ENCODE measurements around the gene RGL1.
"Not testable (repeated sequence)": the region's sequence is repeated elsewhere in the genome, so short reads cannot be mapped to it uniquely, and the experiment has no call there.

The RGL1 gene

DNA sequence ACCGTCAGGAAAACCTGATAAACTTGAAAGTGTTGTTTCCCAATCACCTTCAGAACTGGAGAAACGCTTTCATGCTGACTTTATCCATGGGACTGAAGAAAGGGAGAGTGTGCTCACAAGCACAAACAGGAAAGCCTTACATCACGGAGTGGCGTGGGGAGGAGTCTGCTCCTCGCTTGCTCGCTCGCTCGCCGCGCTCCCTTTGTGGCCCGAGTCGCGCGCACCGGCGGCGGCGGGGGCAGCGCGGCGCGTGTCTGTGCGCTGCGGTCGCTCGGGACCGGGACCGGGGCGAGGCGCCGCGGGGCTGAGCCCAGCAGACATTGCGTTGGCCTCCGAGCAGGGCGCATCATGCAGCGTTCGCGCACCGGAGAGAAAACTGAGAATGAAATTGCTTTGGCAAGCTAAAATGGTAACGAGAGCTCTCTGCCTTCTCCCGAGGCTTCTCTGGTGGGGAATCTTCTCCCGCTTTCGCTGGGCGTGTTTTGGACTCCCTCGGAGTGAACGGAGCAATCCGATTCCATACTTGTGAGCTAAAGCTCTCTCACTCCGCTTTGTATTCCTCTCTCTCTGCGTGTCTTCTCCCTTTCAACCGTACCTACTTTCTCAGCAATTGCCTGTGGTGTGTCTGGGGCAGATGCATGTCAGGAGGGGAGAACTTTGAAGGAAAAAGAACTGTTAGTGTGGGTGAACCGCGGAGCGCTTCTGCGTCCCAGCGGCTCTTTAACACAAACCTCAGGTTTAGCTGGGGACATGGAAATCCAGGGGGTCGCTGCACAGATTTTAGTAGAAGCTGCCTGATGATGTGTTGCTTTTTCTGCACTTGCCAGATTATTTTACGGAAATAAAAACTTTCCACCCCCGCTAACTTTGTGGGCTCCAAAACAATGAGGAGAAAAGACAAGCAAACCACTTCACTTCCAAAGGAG, at the start of gene RGL1:
Gene RGL1 (plus strand): TSS at position 205 of the 926 bp plus-strand sequence. CDS start 178 bp downstream, at position 383.
- Histone ChIP-seq H3K36me3 (ENCODE audit: control insufficient read depth, insufficient read depth, low read length) (no peaks in the 10 kb centered on the region), H3K4me1 (ENCODE audit: control insufficient read depth, insufficient read depth, low read length) (peaks cover 2% of the 10 kb centered on the region; the same call in 1 of the 2 replicates), H3K4me3 (ENCODE audit: low read length) (peak within 1 kb of the TSS; percentile 51; the same call in 1 of the 2 replicates), H3K27me3 (ENCODE audit: control insufficient read depth, insufficient read depth, low read length) (no peaks in the 10 kb centered on the region; the same call in 1 of the 2 replicates), H3K27ac (ENCODE audit: low read length) (no peak within 1 kb of the TSS), H3K9me3 (ENCODE audit: control insufficient read depth, insufficient read depth, low read length) (no peaks in the 10 kb centered on the region)
- no CpG with 5 or more reads among the region's 58 CpGs for WGBS (ENCODE audit: insufficient coverage, insufficient read length)
- DNase-seq (ENCODE audit: low read depth, low spot score): no peak

DNA sequence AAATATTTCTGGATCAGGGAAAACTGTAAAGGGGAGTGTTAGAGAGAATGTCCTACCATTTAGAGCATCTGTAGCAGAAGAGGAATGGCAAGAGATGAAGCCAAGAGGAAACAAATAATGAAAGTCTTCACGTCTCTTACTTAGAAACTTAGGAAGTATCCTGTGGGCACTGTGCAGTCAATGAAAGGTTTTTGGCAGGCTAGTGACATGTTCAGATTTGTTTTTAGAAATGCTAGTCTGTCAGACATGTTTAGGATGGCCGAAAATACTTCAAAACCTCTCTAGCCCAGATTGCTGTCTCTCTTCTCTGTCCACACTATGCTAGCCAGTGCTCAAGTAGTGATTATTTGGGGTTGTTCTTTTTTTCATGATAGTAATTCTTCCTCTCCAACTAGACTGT, 48.6 kb upstream of the RGL1 start:
- H3K4me1 ChIP-seq (ENCODE audit: control insufficient read depth, insufficient read depth, low read length): no peaks in the 10 kb centered on the region
- H3K36me3 ChIP-seq (ENCODE audit: control insufficient read depth, insufficient read depth, low read length): no peaks in the 10 kb centered on the region
- H3K9me3 ChIP-seq (ENCODE audit: control insufficient read depth, insufficient read depth, low read length): no peaks in the 10 kb centered on the region
- H3K27ac ChIP-seq (ENCODE audit: low read length): no peak overlapping the region
- H3K4me3 ChIP-seq (ENCODE audit: low read length): no peak overlapping the region
- no peaks in the 10 kb centered on the region for H3K27me3 ChIP-seq (ENCODE audit: control insufficient read depth, insufficient read depth, low read length)
- WGBS (ENCODE audit: insufficient coverage, insufficient read length): no CpG with 5 or more reads among the region's 2 CpGs
- DNase-seq (ENCODE audit: low read depth, low spot score): no peak

DNA sequence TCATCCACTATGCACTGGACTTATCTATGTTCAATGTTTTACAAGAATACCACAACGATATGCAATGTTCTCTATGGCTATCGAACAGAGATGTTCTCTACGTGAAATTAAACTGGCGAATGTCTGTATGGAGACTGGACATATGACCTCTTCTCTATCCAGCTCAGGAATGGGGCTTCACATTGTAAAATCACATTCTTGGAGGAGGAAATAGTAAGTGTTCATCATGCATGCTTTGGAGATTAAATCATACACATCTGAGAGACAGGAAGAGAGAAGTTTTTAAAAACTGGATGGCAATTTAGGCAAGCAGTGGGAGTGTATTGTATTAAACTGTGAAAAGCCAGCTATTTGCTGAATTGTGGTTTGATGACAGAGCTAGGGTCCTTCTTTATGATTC, 47.9 kb upstream of the RGL1 start:
- Histone ChIP-seq H3K9me3 (ENCODE audit: control insufficient read depth, insufficient read depth, low read length) (no peaks in the 10 kb centered on the region), H3K27me3 (ENCODE audit: control insufficient read depth, insufficient read depth, low read length) (no peaks in the 10 kb centered on the region), H3K4me1 (ENCODE audit: control insufficient read depth, insufficient read depth, low read length) (no peaks in the 10 kb centered on the region), H3K27ac (ENCODE audit: low read length) (no peak overlapping the region), H3K4me3 (ENCODE audit: low read length) (no peak overlapping the region), H3K36me3 (ENCODE audit: control insufficient read depth, insufficient read depth, low read length) (no peaks in the 10 kb centered on the region)
- WGBS (ENCODE audit: insufficient coverage, insufficient read length): no CpG with 5 or more reads among the region's 4 CpGs
- DNase-seq (ENCODE audit: low read depth, low spot score): no peak

DNA sequence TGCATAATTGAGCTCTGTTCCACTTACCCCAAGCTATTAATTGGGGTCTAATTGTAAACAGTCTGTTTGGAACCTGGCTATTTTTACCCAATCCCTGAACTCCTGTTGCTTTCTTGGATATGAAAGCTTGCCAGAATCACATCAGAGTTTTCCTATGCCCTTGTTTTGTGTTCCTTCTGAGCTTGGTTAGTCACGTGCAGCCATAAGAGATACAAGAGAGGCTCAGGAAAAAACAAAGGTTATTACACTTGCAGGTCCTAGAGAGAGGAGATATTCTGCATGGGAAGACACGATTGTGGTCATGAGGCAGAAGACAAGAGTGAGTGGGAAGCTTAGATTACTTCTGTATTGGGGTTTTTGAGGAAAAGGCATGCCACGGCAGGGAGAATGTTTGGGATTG, 46.0 kb upstream of the RGL1 start:
- Histone ChIP-seq H3K4me1 (ENCODE audit: control insufficient read depth, insufficient read depth, low read length) (no peaks in the 10 kb centered on the region), H3K27me3 (ENCODE audit: control insufficient read depth, insufficient read depth, low read length) (no peaks in the 10 kb centered on the region), H3K4me3 (ENCODE audit: low read length) (no peak overlapping the region), H3K36me3 (ENCODE audit: control insufficient read depth, insufficient read depth, low read length) (no peaks in the 10 kb centered on the region), H3K9me3 (ENCODE audit: control insufficient read depth, insufficient read depth, low read length) (no peaks in the 10 kb centered on the region), H3K27ac (ENCODE audit: low read length) (no peak overlapping the region)
- no CpG with 5 or more reads among the region's 3 CpGs for WGBS (ENCODE audit: insufficient coverage, insufficient read length)
- DNase-seq (ENCODE audit: low read depth, low spot score): no peak

DNA sequence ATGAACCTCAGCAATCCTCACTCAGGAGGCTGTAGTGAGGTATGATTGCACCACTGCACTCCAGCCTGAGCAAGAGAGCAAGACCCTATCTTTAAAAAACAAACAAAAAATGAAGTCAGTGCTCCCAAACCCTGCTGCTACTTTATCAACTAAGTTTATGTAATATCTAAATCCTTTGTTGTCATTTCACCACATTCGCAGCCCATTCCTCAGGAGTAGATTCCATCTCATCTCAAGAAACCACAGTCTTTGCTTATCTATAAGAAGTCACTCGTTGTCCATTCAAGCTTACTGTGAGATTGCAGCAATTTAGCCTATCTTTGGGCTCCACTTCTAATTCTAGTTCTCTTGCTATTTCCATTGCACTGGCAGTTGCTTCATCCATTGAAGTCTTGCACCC, 44.3 kb upstream of the RGL1 start:
- no peak overlapping the region for H3K27ac ChIP-seq (ENCODE audit: low read length)
- H3K27me3 ChIP-seq (ENCODE audit: control insufficient read depth, insufficient read depth, low read length): no peaks in the 10 kb centered on the region
- no peak overlapping the region for H3K4me3 ChIP-seq (ENCODE audit: low read length)
- no peak for DNase-seq (ENCODE audit: low read depth, low spot score)
- H3K4me1 ChIP-seq (ENCODE audit: control insufficient read depth, insufficient read depth, low read length): no peaks in the 10 kb centered on the region
- no peaks in the 10 kb centered on the region for H3K9me3 ChIP-seq (ENCODE audit: control insufficient read depth, insufficient read depth, low read length)
- no peaks in the 10 kb centered on the region for H3K36me3 ChIP-seq (ENCODE audit: control insufficient read depth, insufficient read depth, low read length)
- WGBS (ENCODE audit: insufficient coverage, insufficient read length): no CpG with 5 or more reads among the region's 2 CpGs

DNA sequence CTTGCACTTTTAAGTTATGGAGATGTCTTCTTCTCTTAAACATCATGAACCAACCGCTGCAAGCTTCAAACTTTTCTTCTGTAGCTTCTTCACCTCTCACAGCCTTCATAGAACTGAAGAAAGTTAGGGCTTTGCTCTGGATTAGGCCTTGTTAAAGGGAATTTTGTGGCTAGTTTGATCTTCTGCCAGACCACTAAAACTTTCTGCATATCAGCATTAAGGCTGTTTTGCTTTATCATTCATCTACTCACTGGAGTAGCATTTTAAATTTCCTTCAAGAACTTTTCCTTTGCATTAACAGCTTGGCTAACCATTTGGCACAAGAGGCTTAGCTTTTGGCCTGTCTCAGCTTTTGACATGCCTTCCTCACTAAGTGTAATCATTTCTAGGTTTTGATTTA, 43.0 kb upstream of the RGL1 start:
- WGBS (ENCODE audit: insufficient coverage, insufficient read length): no CpG with 5 or more reads among the region's 1 CpG
- no peaks in the 10 kb centered on the region for H3K4me1 ChIP-seq (ENCODE audit: control insufficient read depth, insufficient read depth, low read length)

DNA sequence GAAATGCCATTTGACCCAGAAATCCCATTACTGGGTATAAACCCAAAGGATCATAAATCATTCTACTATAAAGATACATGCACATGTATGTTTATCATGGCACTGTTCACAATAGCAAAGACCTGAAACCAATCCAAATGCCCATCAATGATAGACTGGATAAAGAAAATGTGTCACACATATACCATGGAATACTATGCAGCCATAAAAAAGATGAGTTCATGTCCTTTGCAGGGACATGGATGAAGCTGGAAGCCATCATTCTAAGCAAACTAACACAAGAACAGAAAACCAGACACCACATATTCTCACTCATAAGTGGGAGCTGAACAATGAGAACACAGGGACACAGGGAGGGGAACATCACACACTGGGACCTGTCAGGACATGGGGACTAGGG, 42.1 kb upstream of the RGL1 start:
- not testable (repeated sequence) for H3K4me1 ChIP-seq (ENCODE audit: control insufficient read depth, insufficient read depth, low read length); DNase-seq (ENCODE audit: low read depth, low spot score); H3K36me3 ChIP-seq (ENCODE audit: control insufficient read depth, insufficient read depth, low read length); H3K9me3 ChIP-seq (ENCODE audit: control insufficient read depth, insufficient read depth, low read length); H3K27me3 ChIP-seq (ENCODE audit: control insufficient read depth, insufficient read depth, low read length); H3K4me3 ChIP-seq (ENCODE audit: low read length); H3K27ac ChIP-seq (ENCODE audit: low read length)

More for the DNA sequence above, 43.0 kb upstream of the RGL1 start:
- Histone ChIP-seq H3K36me3 (ENCODE audit: control insufficient read depth, insufficient read depth, low read length) (no peaks in the 10 kb centered on the region), H3K9me3 (ENCODE audit: control insufficient read depth, insufficient read depth, low read length) (no peaks in the 10 kb centered on the region), H3K27ac (ENCODE audit: low read length) (no peak overlapping the region), H3K4me3 (ENCODE audit: low read length) (no peak overlapping the region), H3K27me3 (ENCODE audit: control insufficient read depth, insufficient read depth, low read length) (no peaks in the 10 kb centered on the region)
- no peak for DNase-seq (ENCODE audit: low read depth, low spot score)

DNA sequence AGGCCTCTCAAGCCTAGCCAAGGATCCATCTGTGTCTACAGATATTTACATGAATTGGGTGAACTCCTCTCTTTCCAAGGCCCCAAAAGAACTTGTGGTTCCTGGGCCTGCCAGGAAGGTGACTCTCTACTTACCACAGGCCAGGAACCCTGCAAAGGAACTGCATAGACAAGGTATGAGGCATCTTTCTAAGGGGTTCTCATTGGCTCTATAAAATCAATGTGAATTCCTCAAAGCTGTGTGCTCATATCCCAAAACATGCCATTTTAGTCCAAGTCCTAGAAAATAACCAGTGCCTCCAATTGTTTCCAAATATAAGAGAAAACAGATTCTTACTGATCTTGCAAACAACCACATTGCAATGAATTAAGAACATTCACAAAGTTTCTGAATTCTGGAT, 39.9 kb upstream of the RGL1 start:
- Histone ChIP-seq H3K4me1 (ENCODE audit: control insufficient read depth, insufficient read depth, low read length) (no peaks in the 10 kb centered on the region), H3K36me3 (ENCODE audit: control insufficient read depth, insufficient read depth, low read length) (no peaks in the 10 kb centered on the region), H3K27ac (ENCODE audit: low read length) (no peak overlapping the region), H3K4me3 (ENCODE audit: low read length) (no peak overlapping the region), H3K9me3 (ENCODE audit: control insufficient read depth, insufficient read depth, low read length) (no peaks in the 10 kb centered on the region), H3K27me3 (ENCODE audit: control insufficient read depth, insufficient read depth, low read length) (no peaks in the 10 kb centered on the region)
- no peak for DNase-seq (ENCODE audit: low read depth, low spot score)

DNA sequence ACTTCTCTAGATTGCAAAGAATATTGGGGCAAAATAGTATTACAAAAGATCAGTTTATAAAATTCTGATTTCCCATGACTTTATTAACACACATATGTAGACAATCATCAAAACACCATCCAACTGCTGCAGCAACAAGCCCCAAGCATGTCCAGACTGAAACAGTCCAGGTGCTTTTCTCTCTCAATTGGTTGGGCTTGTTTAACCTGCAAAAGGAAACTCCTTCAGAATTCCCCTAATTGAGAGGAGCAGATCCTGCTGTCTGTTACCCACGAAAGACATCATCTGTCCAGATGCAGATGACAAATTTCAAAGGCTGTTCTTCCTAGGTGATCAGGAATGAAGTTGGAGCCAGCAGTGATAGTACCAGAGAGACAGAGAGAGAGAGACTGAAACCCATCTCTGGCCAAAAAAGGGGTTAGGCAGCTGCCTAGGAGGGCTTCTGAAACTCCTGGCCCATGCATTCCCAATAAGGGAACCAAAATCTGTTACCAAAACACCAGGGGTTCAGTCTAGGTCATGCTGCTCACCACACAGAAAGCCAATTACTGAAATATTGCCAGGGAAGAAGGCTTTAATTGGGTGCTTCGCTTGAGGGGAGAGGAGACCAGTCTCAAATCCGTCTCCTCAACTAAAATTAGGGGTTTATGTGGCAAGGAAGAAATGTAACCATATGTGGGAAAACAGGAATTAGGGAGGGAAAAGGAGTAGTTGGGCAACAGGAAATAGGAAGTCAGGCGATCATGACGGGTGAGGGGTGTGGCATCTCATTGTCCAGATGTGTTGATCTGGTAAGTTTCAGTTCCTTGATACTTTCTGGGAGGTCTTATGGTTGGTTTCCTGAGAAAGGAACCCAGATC, 34.7 kb upstream of the RGL1 start:
- no peak for DNase-seq (ENCODE audit: low read depth, low spot score)
- Histone ChIP-seq H3K4me1 (ENCODE audit: control insufficient read depth, insufficient read depth, low read length) (no peaks in the 10 kb centered on the region), H3K9me3 (ENCODE audit: control insufficient read depth, insufficient read depth, low read length) (no peaks in the 10 kb centered on the region), H3K4me3 (ENCODE audit: low read length) (no peak overlapping the region), H3K27ac (ENCODE audit: low read length) (no peak overlapping the region), H3K36me3 (ENCODE audit: control insufficient read depth, insufficient read depth, low read length) (no peaks in the 10 kb centered on the region), H3K27me3 (ENCODE audit: control insufficient read depth, insufficient read depth, low read length) (no peaks in the 10 kb centered on the region)
- no CpG with 5 or more reads among the region's 5 CpGs for WGBS (ENCODE audit: insufficient coverage, insufficient read length)

DNA sequence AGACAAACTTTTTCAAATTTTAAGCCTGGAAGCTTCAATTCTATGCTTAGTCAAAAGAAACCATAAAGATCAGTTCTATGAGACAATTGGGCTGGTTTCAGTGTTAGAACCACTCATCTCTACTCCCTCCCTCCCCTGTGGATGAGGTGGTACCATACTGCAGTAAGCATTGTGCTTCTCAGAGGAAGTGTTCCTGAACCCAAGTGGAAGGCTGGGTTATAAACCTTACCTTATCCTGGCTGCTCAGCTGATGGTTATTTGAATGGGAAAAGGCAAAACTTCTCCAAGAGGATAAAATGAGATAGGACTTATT, 34.1 kb upstream of the RGL1 start:
- no peak overlapping the region for H3K4me3 ChIP-seq (ENCODE audit: low read length)
- H3K36me3 ChIP-seq (ENCODE audit: control insufficient read depth, insufficient read depth, low read length): no peaks in the 10 kb centered on the region
- no peaks in the 10 kb centered on the region for H3K4me1 ChIP-seq (ENCODE audit: control insufficient read depth, insufficient read depth, low read length)
- no peak for DNase-seq (ENCODE audit: low read depth, low spot score)
- no peak overlapping the region for H3K27ac ChIP-seq (ENCODE audit: low read length)
- no peaks in the 10 kb centered on the region for H3K27me3 ChIP-seq (ENCODE audit: control insufficient read depth, insufficient read depth, low read length)
- no peaks in the 10 kb centered on the region for H3K9me3 ChIP-seq (ENCODE audit: control insufficient read depth, insufficient read depth, low read length)
